Measurements from ENCODE around the gene TFPI.
"Not testable (repeated sequence)": the region's sequence is repeated elsewhere in the genome, so short reads cannot be mapped to it uniquely, and the experiment has no call there.

The TFPI gene

GRCh38 chr2:187516630-187517510, 37.4 kb downstream of the TFPI start:
- Histone ChIP-seq H3K79me1 (replicated peaks; ENCODE audit: low read length, poor library complexity, severe bottlenecking) (peaks cover 12% of the 10 kb centered on the region), H3K9me3 (ENCODE audit: control insufficient read depth, low read length) (peaks cover 12% of the 10 kb centered on the region), H3K36me3 (ENCODE audit: control insufficient read depth in 1 of 2, insufficient read depth in 2 of 2, low read depth in 1 of 2, low read length in 2 of 2) (peaks cover 16 to 27% of the 10 kb centered on the region in 2 experiments)
- H3K23ac ChIP-seq (ENCODE audit: low read length in 2 of 2); H3K27ac ChIP-seq (ENCODE audit: low read length, poor library complexity, severe bottlenecking); H3K18ac ChIP-seq (ENCODE audit: low read depth in 1 of 2, low read length in 2 of 2); H2BK12ac ChIP-seq (ENCODE audit: low read length in 2 of 2); H3K27me3 ChIP-seq (ENCODE audit: control insufficient read depth in 1 of 2, insufficient read depth in 1 of 2, low read length in 2 of 2); H2BK15ac ChIP-seq (ENCODE audit: low read depth, poor library complexity, severe bottlenecking); H3K9ac ChIP-seq (ENCODE audit: low read length); H3K4ac ChIP-seq (ENCODE audit: low read depth in 1 of 2, low read length in 2 of 2); H2AFZ ChIP-seq (ENCODE audit: low read depth, low read length); H4K91ac ChIP-seq (ENCODE audit: low read length); H2AK5ac ChIP-seq (ENCODE audit: low read length, severe bottlenecking); H2BK5ac ChIP-seq (ENCODE audit: low read depth, low read length, poor library complexity, severe bottlenecking); H3K4me3 ChIP-seq (ENCODE audit: insufficient read depth in 1 of 2, low read depth in 1 of 2, low read length in 2 of 2); DNase-seq; H3K14ac ChIP-seq (ENCODE audit: low read length in 2 of 2); H3K4me1 ChIP-seq (ENCODE audit: control insufficient read depth, insufficient read depth, low read depth, low read length); H4K8ac ChIP-seq (ENCODE audit: low read length); H2BK120ac ChIP-seq (ENCODE audit: low read depth, low read length); H3K4me2 ChIP-seq (ENCODE audit: low read length, poor library complexity, severe bottlenecking): not testable (repeated sequence)
- WGBS = 94% methylated on average over 13 of the region's 15 CpGs

- Histone ChIP-seq H3K36me3 (ENCODE audit: control insufficient read depth in 1 of 2, insufficient read depth in 2 of 2, low read depth in 1 of 2, low read length in 2 of 2) (peaks cover 12 to 14% of the 10 kb centered on the region in 2 experiments), H2AK5ac (ENCODE audit: low read length, severe bottlenecking) (no peak overlapping the region), H3K4me1 (ENCODE audit: control insufficient read depth, insufficient read depth, low read depth, low read length) (no peaks in the 10 kb centered on the region), H3K14ac (ENCODE audit: low read length in 2 of 2) (no peak overlapping the region), H3K9me3 (ENCODE audit: control insufficient read depth, low read length) (peaks cover 12% of the 10 kb centered on the region), H2BK120ac (ENCODE audit: low read depth, low read length) (no peak overlapping the region), H3K9ac (ENCODE audit: low read length) (no peak overlapping the region), H3K4ac (ENCODE audit: low read depth in 1 of 2, low read length in 2 of 2) (no peak overlapping the region), H3K18ac (ENCODE audit: low read depth in 1 of 2, low read length in 2 of 2) (no peak overlapping the region), H3K4me2 (ENCODE audit: low read length, poor library complexity, severe bottlenecking) (no peak overlapping the region), H3K23ac (ENCODE audit: low read length in 2 of 2) (no peak overlapping the region), H3K4me3 (ENCODE audit: insufficient read depth in 1 of 2, low read depth in 1 of 2, low read length in 2 of 2) (no peak overlapping the region), H4K8ac (ENCODE audit: low read length) (no peak overlapping the region), H3K79me1 (replicated peaks; ENCODE audit: low read length, poor library complexity, severe bottlenecking) (peaks cover 12% of the 10 kb centered on the region), H2BK12ac (ENCODE audit: low read length in 2 of 2) (no peak overlapping the region), H4K91ac (ENCODE audit: low read length) (no peak overlapping the region), H3K27me3 (ENCODE audit: control insufficient read depth in 1 of 2, insufficient read depth in 1 of 2, low read length in 2 of 2) (no peaks in the 10 kb centered on the region), H3K27ac (ENCODE audit: low read length, poor library complexity, severe bottlenecking) (no peak overlapping the region), H2BK15ac (ENCODE audit: low read depth, poor library complexity, severe bottlenecking) (no peak overlapping the region), H2AFZ (ENCODE audit: low read depth, low read length) (no peak overlapping the region), H2BK5ac (ENCODE audit: low read depth, low read length, poor library complexity, severe bottlenecking) (no peak overlapping the region)
- no peak for DNase-seq
- 99% methylated on average over 4 of the region's 4 CpGs for WGBS
Observed at GRCh38 chr2:187514930-187515329, 39.3 kb downstream of the TFPI start.

DNA sequence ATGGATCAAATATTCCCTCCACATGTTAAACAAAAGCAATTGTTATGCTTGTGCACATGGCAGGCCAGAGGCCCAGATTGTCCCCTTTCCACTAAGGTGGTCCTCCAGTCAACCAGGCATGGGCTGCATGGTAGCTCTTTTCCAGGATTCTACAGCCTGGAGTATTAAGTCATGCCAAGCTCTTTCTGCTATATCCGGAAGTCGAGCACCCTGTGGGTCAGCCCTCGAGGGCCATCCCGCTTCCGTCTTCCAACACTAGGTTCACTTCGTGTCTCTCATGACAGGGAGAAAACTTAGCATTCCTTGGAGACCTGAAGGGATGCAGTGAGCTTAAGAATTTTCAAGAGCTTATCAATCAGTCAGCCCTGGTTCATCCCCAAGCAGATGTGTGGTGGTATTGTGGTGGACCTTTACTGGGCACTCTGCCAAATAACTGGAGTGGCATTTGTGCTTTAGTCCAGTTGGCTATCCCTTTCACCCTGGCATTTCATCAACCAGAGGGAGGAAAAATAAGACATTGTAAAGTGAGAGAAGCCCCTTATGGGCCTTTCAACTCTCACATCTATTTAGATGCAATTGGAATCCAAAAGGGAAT, 39.9 kb downstream of the TFPI start:
- not testable (repeated sequence) for H2BK120ac ChIP-seq (ENCODE audit: low read depth, low read length); H3K79me1 ChIP-seq (replicated peaks; ENCODE audit: low read length, poor library complexity, severe bottlenecking); DNase-seq; H3K4ac ChIP-seq (ENCODE audit: low read depth in 1 of 2, low read length in 2 of 2); H2BK12ac ChIP-seq (ENCODE audit: low read length in 2 of 2); H3K36me3 ChIP-seq (ENCODE audit: control insufficient read depth in 1 of 2, insufficient read depth in 2 of 2, low read depth in 1 of 2, low read length in 2 of 2); H4K91ac ChIP-seq (ENCODE audit: low read length); H3K4me2 ChIP-seq (ENCODE audit: low read length, poor library complexity, severe bottlenecking); H3K9ac ChIP-seq (ENCODE audit: low read length); H2BK5ac ChIP-seq (ENCODE audit: low read depth, low read length, poor library complexity, severe bottlenecking); H3K14ac ChIP-seq (ENCODE audit: low read length in 2 of 2); H4K8ac ChIP-seq (ENCODE audit: low read length); H2AK5ac ChIP-seq (ENCODE audit: low read length, severe bottlenecking); H3K4me3 ChIP-seq (ENCODE audit: insufficient read depth in 1 of 2, low read depth in 1 of 2, low read length in 2 of 2); H2AFZ ChIP-seq (ENCODE audit: low read depth, low read length); H3K18ac ChIP-seq (ENCODE audit: low read depth in 1 of 2, low read length in 2 of 2); H3K27me3 ChIP-seq (ENCODE audit: control insufficient read depth in 1 of 2, insufficient read depth in 1 of 2, low read length in 2 of 2); H3K23ac ChIP-seq (ENCODE audit: low read length in 2 of 2); H3K27ac ChIP-seq (ENCODE audit: low read length, poor library complexity, severe bottlenecking); H3K4me1 ChIP-seq (ENCODE audit: control insufficient read depth, insufficient read depth, low read depth, low read length); H2BK15ac ChIP-seq (ENCODE audit: low read depth, poor library complexity, severe bottlenecking)
- H3K9me3 ChIP-seq (ENCODE audit: control insufficient read depth, low read length) = peaks cover 12% of the 10 kb centered on the region
- WGBS = 97% methylated on average over 6 of the region's 6 CpGs

DNA sequence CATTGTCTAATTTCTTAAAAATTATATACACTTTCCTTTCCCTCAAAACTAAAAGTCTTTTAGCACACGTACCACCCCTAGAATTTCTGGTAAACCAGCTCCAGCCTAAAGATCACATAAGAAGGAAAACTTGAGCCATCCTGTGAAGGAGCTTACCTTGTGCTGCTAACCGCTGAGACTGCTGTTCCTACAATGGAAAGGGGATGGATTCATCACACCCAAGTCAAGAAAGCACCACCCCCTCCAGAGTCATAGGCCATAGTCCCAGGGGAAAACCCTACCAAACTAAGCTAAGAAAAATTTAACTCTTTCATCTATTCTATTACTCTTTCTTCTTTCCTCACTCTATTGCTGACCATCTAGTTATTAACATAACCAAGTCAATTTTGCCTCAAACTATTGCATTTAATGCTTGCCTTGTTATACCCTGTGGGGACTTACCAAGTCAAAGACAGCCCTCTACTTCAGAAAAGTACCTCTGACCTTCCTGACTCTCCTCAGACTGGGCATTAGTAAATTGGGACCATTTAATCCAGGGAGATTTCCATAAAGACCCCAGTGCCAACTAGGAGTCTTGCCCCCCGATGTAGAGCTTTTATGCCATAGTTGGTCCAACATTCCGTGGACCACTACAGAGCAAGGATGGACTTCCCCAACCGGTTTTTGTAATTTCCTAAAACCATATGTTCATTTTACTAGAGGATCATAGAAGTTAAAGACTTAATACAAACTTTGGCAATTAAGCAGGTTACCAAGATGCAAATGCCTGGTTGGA, 40.6 kb downstream of the TFPI start:
- H3K36me3 ChIP-seq (ENCODE audit: control insufficient read depth in 1 of 2, insufficient read depth in 2 of 2, low read depth in 1 of 2, low read length in 2 of 2); DNase-seq; H3K23ac ChIP-seq (ENCODE audit: low read length in 2 of 2); H3K79me1 ChIP-seq (replicated peaks; ENCODE audit: low read length, poor library complexity, severe bottlenecking); H2AK5ac ChIP-seq (ENCODE audit: low read length, severe bottlenecking); H2AFZ ChIP-seq (ENCODE audit: low read depth, low read length); H3K27ac ChIP-seq (ENCODE audit: low read length, poor library complexity, severe bottlenecking); H3K9ac ChIP-seq (ENCODE audit: low read length); H2BK5ac ChIP-seq (ENCODE audit: low read depth, low read length, poor library complexity, severe bottlenecking); H2BK120ac ChIP-seq (ENCODE audit: low read depth, low read length); H2BK12ac ChIP-seq (ENCODE audit: low read length in 2 of 2); H3K4ac ChIP-seq (ENCODE audit: low read depth in 1 of 2, low read length in 2 of 2); H3K18ac ChIP-seq (ENCODE audit: low read depth in 1 of 2, low read length in 2 of 2); H3K4me3 ChIP-seq (ENCODE audit: insufficient read depth in 1 of 2, low read depth in 1 of 2, low read length in 2 of 2); H3K4me1 ChIP-seq (ENCODE audit: control insufficient read depth, insufficient read depth, low read depth, low read length); H3K27me3 ChIP-seq (ENCODE audit: control insufficient read depth in 1 of 2, insufficient read depth in 1 of 2, low read length in 2 of 2); H3K14ac ChIP-seq (ENCODE audit: low read length in 2 of 2); H4K8ac ChIP-seq (ENCODE audit: low read length); H2BK15ac ChIP-seq (ENCODE audit: low read depth, poor library complexity, severe bottlenecking); H4K91ac ChIP-seq (ENCODE audit: low read length); H3K4me2 ChIP-seq (ENCODE audit: low read length, poor library complexity, severe bottlenecking): not testable (repeated sequence)
- peaks cover 12% of the 10 kb centered on the region for H3K9me3 ChIP-seq (ENCODE audit: control insufficient read depth, low read length)
- WGBS = 97% methylated on average over 4 of the region's 5 CpGs
